ENCODE measurements around the gene STMN1. TPM values are rescaled to one million over a fixed set of nuclear protein-coding genes. Genes with fewer than 3 reads are reported as not detected.
"Not testable (repeated sequence)": the region's sequence is repeated elsewhere in the genome, so short reads cannot be mapped to it uniquely, and the experiment has no call there.

The STMN1 gene
- total and polyA plus RNA-seq, 3 donors from 2014 or later, result 230 to 727 (median 393) TPM

- no peak for DNase-seq
- no peak for TF ChIP-seq CTCF (IDR thresholded peaks at IDR 0.05)
- no peak for TF ChIP-seq POLR2A (IDR thresholded peaks at IDR 0.05)
- H3K27ac ChIP-seq, result no peak overlapping the region
- no peaks in the 10 kb centered on the region for H3K36me3 ChIP-seq (ENCODE audit: low read depth, missing control alignments)
- H3K4me1 ChIP-seq, result no peaks in the 10 kb centered on the region
- H3K4me3 ChIP-seq, result no peak overlapping the region
- H3K27me3 ChIP-seq, result no peaks in the 10 kb centered on the region
- H3K9me3 ChIP-seq, result no peaks in the 10 kb centered on the region
- 82 to 93% methylated on average over 4 of the region's 4 CpGs for WGBS, 2 donors
- intact Hi-C loops (cut with DNase I; ENCODE audit: low total_unique reads), result no loop called here
These were observed 42.4 kb upstream of the STMN1 start for GRCh38 chr1:25948641-25949040.

DNA sequence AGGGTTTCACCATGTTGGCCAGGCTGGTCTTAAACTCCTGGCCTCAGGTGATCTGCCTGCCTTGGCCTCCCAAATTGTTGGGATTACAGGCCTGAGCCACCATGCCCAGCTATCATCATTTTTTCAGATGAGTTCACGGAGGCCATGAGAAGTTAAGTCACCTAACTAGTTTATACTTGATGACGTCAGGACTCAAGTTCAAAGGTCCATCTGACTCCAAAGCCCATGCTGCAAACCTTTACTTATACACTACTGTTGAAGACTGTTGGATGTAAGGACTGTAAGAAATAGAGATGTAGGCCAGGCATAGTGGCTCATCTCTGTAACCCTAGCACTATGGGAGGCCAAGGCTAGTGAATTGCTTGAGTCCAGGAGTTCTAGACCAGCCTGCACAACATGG, 40.8 kb upstream of the STMN1 start:
- WGBS, 2 donors, result 88 to 92% methylated on average over 2 of the region's 2 CpGs
- no peak overlapping the region for H3K4me3 ChIP-seq

GRCh38 chr1:25945761-25946160, 39.5 kb upstream of the STMN1 start:
- WGBS, 2 donors, result 96 to 97% methylated on average over 5 of the region's 5 CpGs

More for the DNA sequence above, 40.8 kb upstream of the STMN1 start:
- Histone ChIP-seq H3K9me3 (no peaks in the 10 kb centered on the region), H3K4me1 (no peaks in the 10 kb centered on the region), H3K27me3 (no peaks in the 10 kb centered on the region), H3K36me3 (ENCODE audit: low read depth, missing control alignments) (no peaks in the 10 kb centered on the region), H3K27ac (no peak overlapping the region)
- DNase-seq, result no peak
- no peak for TF ChIP-seq CTCF (IDR thresholded peaks at IDR 0.05)
- no peak for TF ChIP-seq POLR2A (IDR thresholded peaks at IDR 0.05)
- intact Hi-C loops (cut with DNase I; ENCODE audit: low total_unique reads), result no loop called here

DNA sequence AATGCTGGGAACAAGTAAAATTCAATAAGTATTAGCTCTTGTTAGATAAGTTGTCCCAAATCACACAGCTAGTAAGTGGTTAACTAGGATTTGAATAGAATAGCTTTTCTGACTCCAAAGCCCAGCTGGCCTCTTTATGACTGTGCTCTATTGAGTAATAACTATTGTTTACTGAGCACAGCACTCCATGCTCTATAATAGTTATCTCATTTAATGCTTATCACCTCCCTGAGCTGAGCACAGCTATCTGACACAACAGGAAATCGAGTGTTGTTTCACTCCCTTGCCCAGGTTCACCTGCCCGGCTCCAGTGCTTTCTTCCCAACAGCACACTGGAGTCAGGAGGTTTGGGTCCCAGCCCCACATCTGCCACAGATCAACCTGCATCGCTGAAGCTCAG, 38.8 kb upstream of the STMN1 start:
- no peaks in the 10 kb centered on the region for H3K27me3 ChIP-seq
- intact Hi-C loops (cut with DNase I; ENCODE audit: low total_unique reads), result no loop called here
- DNase-seq, result no peak
- no peak overlapping the region for H3K27ac ChIP-seq
- H3K36me3 ChIP-seq (ENCODE audit: low read depth, missing control alignments), result no peaks in the 10 kb centered on the region
- H3K4me1 ChIP-seq, result no peaks in the 10 kb centered on the region
- H3K4me3 ChIP-seq, result no peak overlapping the region
- no peak for TF ChIP-seq CTCF (IDR thresholded peaks at IDR 0.05)
- no peak for TF ChIP-seq POLR2A (IDR thresholded peaks at IDR 0.05)
- WGBS, 2 donors, result 80 to 92% methylated on average over 3 of the region's 3 CpGs
- H3K9me3 ChIP-seq, result no peaks in the 10 kb centered on the region

More at GRCh38 chr1:25945761-25946160, 39.5 kb upstream of the STMN1 start:
- no peak for DNase-seq
- Histone ChIP-seq H3K36me3 (ENCODE audit: low read depth, missing control alignments) (no peaks in the 10 kb centered on the region), H3K27me3 (no peaks in the 10 kb centered on the region), H3K4me3 (no peak overlapping the region), H3K9me3 (no peaks in the 10 kb centered on the region), H3K27ac (no peak overlapping the region), H3K4me1 (no peaks in the 10 kb centered on the region)
- no peak for TF ChIP-seq POLR2A (IDR thresholded peaks at IDR 0.05)
- TF ChIP-seq CTCF (IDR thresholded peaks at IDR 0.05), result no peak
- intact Hi-C loops (cut with DNase I; ENCODE audit: low total_unique reads), result no loop called here

DNA sequence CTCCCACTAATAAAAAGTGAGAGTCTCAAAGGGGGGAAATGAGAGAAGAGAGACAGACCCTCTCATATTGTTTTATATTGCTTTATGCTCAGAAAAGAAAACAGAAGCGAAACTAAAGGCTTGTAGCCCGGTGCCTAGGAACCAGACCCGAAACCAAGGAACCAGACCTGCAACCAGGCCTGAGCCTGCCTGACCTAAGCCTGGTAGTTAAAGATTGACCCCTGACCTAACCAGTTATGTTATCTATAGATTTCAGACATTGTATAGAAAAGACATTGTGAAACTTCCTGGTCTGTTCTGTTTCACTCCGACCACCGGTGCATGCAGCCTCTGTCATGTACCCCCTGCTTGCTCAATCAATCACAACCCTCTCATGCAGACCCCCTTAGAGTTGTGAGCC, 37.3 kb upstream of the STMN1 start:
- H3K27ac ChIP-seq; H3K4me3 ChIP-seq; H3K9me3 ChIP-seq; intact Hi-C loops (cut with DNase I; ENCODE audit: low total_unique reads); H3K36me3 ChIP-seq (ENCODE audit: low read depth, missing control alignments); H3K27me3 ChIP-seq; H3K4me1 ChIP-seq; DNase-seq: not testable (repeated sequence)
- 92 to 94% methylated on average over 5 of the region's 5 CpGs for WGBS, 2 donors
